Endothelial cell of umbilical vein (primary cell): Measurements from ENCODE around the gene RAB6B. TPM values are rescaled to one million over a fixed set of nuclear protein-coding genes. Genes with fewer than 3 reads are reported as not detected.

ENCODE experiments used
- BruUV-seq: library from RNA; stranded (reverse); fragments of 400-500 nt; replicated peaks from 2 replicates; lab custom pipeline; 2021; lab: Mats Ljungman, UMichigan
- CTCF ChIA-PET: fragments of 300-600, 350-600 bp; sonication (Branson Sonifier 250); formaldehyde crosslinking; loops from one replicate; lab custom pipeline; 2021; ENCODE audit warnings: antibody characterized with exemption, inconsistent platforms; lab: Charles Lee
- POLR2A ChIA-PET: fragments of 300-600, 350-600 bp; sonication (Branson Sonifier 250); formaldehyde crosslinking; loops from one replicate; lab custom pipeline; 2021; ENCODE audit warnings: antibody characterized with exemption, inconsistent platforms; lab: Charles Lee
- DNase-seq: peaks from one replicate; pipeline ENCODE4 v3.0.0-alpha.2; 2011; ENCODE audit warnings: low read depth, low spot score
- FAIRE-seq: peaks from 2 replicates; lab custom pipeline; 2011; peaks lifted over from hg19 to GRCh38; lab: Jason Lieb, UNC
- H2AFZ ChIP-seq: 2 replicates; pipeline ENCODE4 v1.6.0; 2012; ENCODE audit warnings: low read depth, low read length, control low read depth, inconsistent platforms
- H3K27ac ChIP-seq: 2 replicates; pipeline ENCODE4 v1.5.1; 2011; ENCODE audit warnings: low read depth, mild to moderate bottlenecking, control low read depth, low read length, moderate library complexity; ENCODE audit not compliant: insufficient read depth
- H3K27me3 ChIP-seq, 2 experiments: 2 replicates each; pipeline versions ENCODE4 v1.6.0 to v1.6.1; 2011; ENCODE audit warnings: low read length in 2 of 2, mixed read lengths in 1 of 2; ENCODE audit not compliant: control insufficient read depth in 2 of 2, insufficient read depth in 2 of 2
- H3K36me3 ChIP-seq, 2 experiments: 2 replicates in 1 of 2; 3 replicates in 1 of 2; pipeline ENCODE4 v1.5.1; 2011; ENCODE audit warnings: low read length in 2 of 2, mild to moderate bottlenecking in 1 of 2, moderate library complexity in 1 of 2; ENCODE audit not compliant: control insufficient read depth in 2 of 2, insufficient read depth in 2 of 2; ENCODE audit errors: extremely low read depth in 1 of 2
- H3K4me1 ChIP-seq: 3 replicates; pipeline ENCODE4 v1.5.1; 2011; ENCODE audit warnings: mild to moderate bottlenecking, low read length; ENCODE audit not compliant: control insufficient read depth, insufficient read depth; ENCODE audit errors: extremely low read depth
- H3K4me2 ChIP-seq: 2 replicates; pipeline ENCODE4 v1.6.1; 2011; ENCODE audit warnings: low read length, control low read depth, mixed read lengths; ENCODE audit not compliant: insufficient read depth
- H3K4me3 ChIP-seq, 3 experiments: fragments of 200-600 bp in 1 of 3; sonication (generic), shearing (Covaris generic) in 1 of 3; replicated peaks in 1 of 3; 2 replicates each; pipeline ENCODE4 v1.5.1; 2011 to 2016; ENCODE audit warnings: control low read depth in 3 of 3, low read length in 3 of 3, mild to moderate bottlenecking in 2 of 3, inconsistent platforms in 1 of 3, low read depth in 1 of 3, moderate library complexity in 1 of 3; ENCODE audit not compliant: insufficient read depth in 1 of 3
- H3K79me2 ChIP-seq: 2 replicates; pipeline ENCODE4 v1.6.0; 2012; ENCODE audit warnings: low read length, inconsistent platforms; ENCODE audit not compliant: control insufficient read depth, insufficient read depth
- H3K9ac ChIP-seq: replicated peaks from 2 replicates; pipeline ENCODE3; 2011; ENCODE audit warnings: low read length, control low read depth; ENCODE audit not compliant: insufficient read depth; ENCODE audit errors: extremely low read depth
- H3K9me1 ChIP-seq: replicated peaks from 3 replicates; pipeline ENCODE4 v1.6.0; 2011; ENCODE audit warnings: mild to moderate bottlenecking, low read length; ENCODE audit not compliant: control insufficient read depth, insufficient read depth; ENCODE audit errors: extremely low read depth
- H3K9me3 ChIP-seq: replicated peaks from 2 replicates; pipeline ENCODE4 v1.5.1; 2012; ENCODE audit warnings: low read length, inconsistent platforms; ENCODE audit not compliant: control insufficient read depth, insufficient read depth
- H4K20me1 ChIP-seq: replicated peaks from 2 replicates; pipeline ENCODE3; 2011; ENCODE audit warnings: mild to moderate bottlenecking, low read length; ENCODE audit not compliant: control insufficient read depth, insufficient read depth; ENCODE audit errors: extremely low read depth
- CTCF ChIP-seq, 2 donors: IDR thresholded peaks; 1 replicate in 1 of 2; 2 replicates in 1 of 2; pipeline ENCODE4 v1.5.1; 2011; ENCODE audit warnings: low read length in 2 of 2, mild to moderate bottlenecking in 2 of 2, moderate library complexity in 2 of 2, control low read depth in 1 of 2, inconsistent platforms in 1 of 2, low read depth in 1 of 2; ENCODE audit not compliant: insufficient read depth in 1 of 2; ENCODE audit errors: extremely low read depth in 1 of 2
- EZH2 ChIP-seq: IDR thresholded peaks from 2 replicates; pipeline ENCODE4 v1.6.1; 2012; ENCODE audit warnings: borderline replicate concordance, low read depth, mild to moderate bottlenecking, moderate library complexity, low read length, inconsistent platforms; ENCODE audit not compliant: severe bottlenecking
- FOS ChIP-seq: IDR thresholded peaks from 2 replicates; pipeline ENCODE4 v1.6.1; 2011; ENCODE audit warnings: mild to moderate bottlenecking, low read length, moderate library complexity, borderline replicate concordance; ENCODE audit not compliant: insufficient read depth
- GATA2 ChIP-seq: IDR thresholded peaks from 2 replicates; pipeline ENCODE4 v1.7.0; 2011; ENCODE audit warnings: low read depth, mild to moderate bottlenecking, moderate library complexity, mixed read lengths, low read length; ENCODE audit not compliant: insufficient read length, insufficient read depth
- JUN ChIP-seq: IDR thresholded peaks from 2 replicates; pipeline ENCODE4 v1.6.1; 2011; ENCODE audit warnings: borderline replicate concordance, low read depth; ENCODE audit not compliant: insufficient read length, insufficient read depth
- MAX ChIP-seq: IDR thresholded peaks from 2 replicates; pipeline ENCODE4 v1.6.1; 2011; ENCODE audit not compliant: insufficient read depth, insufficient read length
- MYC ChIP-seq: IDR thresholded peaks from one replicate; pipeline ENCODE4 v1.6.1; 2011; ENCODE audit warnings: mild to moderate bottlenecking, low read depth, low read length
- POLR2A ChIP-seq: IDR thresholded peaks from 2 replicates; pipeline ENCODE4 v1.6.1; 2012; ENCODE audit warnings: low read depth, mild to moderate bottlenecking, control low read depth, low read length
- POLR2AphosphoS5 ChIP-seq: IDR thresholded peaks from 2 replicates; pipeline ENCODE4 v1.6.1; 2012; ENCODE audit warnings: low read depth, mild to moderate bottlenecking, control low read depth, low read length, moderate library complexity; ENCODE audit not compliant: insufficient read depth
- dilution Hi-C: fragments of 300-500 bp; cut with MboI; formaldehyde crosslinking; loops from one replicate; pipeline ENCODE4 v1.15.0; 2019; ENCODE audit warnings: low sequenced_read_pairs; ENCODE audit not compliant: extremely low pct_ligation_motif_present
- intact Hi-C: fragments of 100-400 bp; cut with micrococcal nuclease; formaldehyde crosslinking; loops from one replicate; pipeline ENCODE4 v1.10.0; 2022
- polyA plus RNA-seq, 4 experiments: library from polyadenylated mRNA; depleted of rRNA in 3 of 4; stranded (reverse) in 3 of 4; unstranded in 1 of 4; fragments of >200 nt; gene quantifications; 2 replicates each; pipeline versions ENCODE4 v1.2.1 to v1.2.3, GENCODE V29; 2011 to 2012; ENCODE audit warnings: missing spikeins in 1 of 4
- total RNA-seq: library from RNA; stranded (reverse); gene quantifications from 2 replicates; pipeline ENCODE4 v1.2.3, GENCODE V29; 2021

The RAB6B gene
- total and polyA plus RNA-seq, 2 donors (not counting 3 experiments of a cell fraction or from before 2014, with no cell fraction given): 1.7 to 6.7 TPM

- intact Hi-C loops: no loop called here
- BruUV-seq: no TSS peak
- H3K4me3 ChIP-seq: no peak overlapping the region
- dilution Hi-C loops: no loop called here
- ChIA-PET CTCF (interaction anchor here (0.7 kb wide), 1 partner anchor 88 kb away, joined by 3 read pairs; no protein-coding TSS in a partner anchor), POLR2A (no interaction called here)
- no peaks in the 10 kb centered on the region for H3K9me1 ChIP-seq
- H3K36me3 ChIP-seq: no peaks in the 10 kb centered on the region
- TF ChIP-seq POLR2A: no peak
- TF ChIP-seq GATA2: no peak
- TF ChIP-seq MAX: no peak
- TF ChIP-seq POLR2AphosphoS5: no peak
- no peak for TF ChIP-seq JUN
- no peak for TF ChIP-seq EZH2
- no peak for TF ChIP-seq CTCF (IDR thresholded peaks at IDR 0.05; ENCODE audit: extremely low read depth in 1 of 2, insufficient read depth in 1 of 2, low read depth in 1 of 2, low read length in 2 of 2)
- no peak for TF ChIP-seq MYC
- TF ChIP-seq FOS: no peak
- FAIRE-seq (no peak), DNase-seq (no peak)
- H4K20me1 ChIP-seq: no peaks in the 10 kb centered on the region
- H3K9ac ChIP-seq: no peak overlapping the region
- no peaks in the 10 kb centered on the region for H3K27me3 ChIP-seq
- H3K9me3 ChIP-seq: no peaks in the 10 kb centered on the region
- no peak overlapping the region for H3K4me2 ChIP-seq
- no peak overlapping the region for H2AFZ ChIP-seq
- no peaks in the 10 kb centered on the region for H3K4me1 ChIP-seq
- H3K27ac ChIP-seq: no peak overlapping the region
- no peaks in the 10 kb centered on the region for H3K79me2 ChIP-seq
Observed at GRCh38 chr3:133838296-133838789, 57.3 kb downstream of the RAB6B start.
